Osteocyte (in vitro differentiated cells): ENCODE results near the gene C16orf78. TPM values are rescaled to one million over a fixed set of nuclear protein-coding genes. Genes with fewer than 3 reads are reported as not detected.

Experiments
- DNase-seq: peaks from one replicate; pipeline ENCODE4 v3.0.0; 2021; ENCODE audit warnings: mixed read lengths; ENCODE audit not compliant: unreplicated experiment; ENCODE audit errors: extremely low spot score
- H3K27ac Mint-ChIP-seq: one replicate; pipeline ENCODE4 v1.8.0; 2021; ENCODE audit warnings: mild to moderate bottlenecking, mixed read lengths; ENCODE audit not compliant: unreplicated experiment
- H3K27me3 Mint-ChIP-seq: one replicate; pipeline ENCODE4 v1.8.0; 2021; ENCODE audit warnings: mixed read lengths; ENCODE audit not compliant: unreplicated experiment
- H3K36me3 Mint-ChIP-seq: one replicate; pipeline ENCODE4 v1.8.0; 2021; ENCODE audit warnings: mixed read lengths; ENCODE audit not compliant: unreplicated experiment
- H3K4me1 Mint-ChIP-seq: one replicate; pipeline ENCODE4 v1.8.0; 2021; ENCODE audit warnings: mixed read lengths; ENCODE audit not compliant: unreplicated experiment
- H3K4me3 Mint-ChIP-seq: one replicate; pipeline ENCODE4 v1.8.0; 2021; ENCODE audit warnings: mild to moderate bottlenecking, moderate library complexity, mixed read lengths; ENCODE audit not compliant: unreplicated experiment
- H3K9me3 Mint-ChIP-seq: one replicate; pipeline ENCODE4 v1.8.0; 2021; ENCODE audit warnings: mixed read lengths; ENCODE audit not compliant: unreplicated experiment
- CTCF ChIP-seq: fragments of 200-600 bp; sonication (generic); IDR thresholded peaks from 2 replicates; pipeline ENCODE4 v1.5.0; 2021; ENCODE audit warnings: antibody characterized with exemption, mild to moderate bottlenecking, moderate library complexity
- long read RNA-seq: library from polyadenylated mRNA; unstranded; transcript quantifications from one replicate; pipeline ENCODE4 v2.0.0, GENCODE V29; 2021
- total RNA-seq: library from RNA; stranded (reverse); gene quantifications from 2 replicates; pipeline ENCODE4 v1.2.1, GENCODE V29; 2021

Gene C16orf78
- not detected in 2 replicates for total RNA-seq
- long read RNA-seq = 0 reads

- no peaks in the 10 kb centered on the region for H3K36me3 Mint-ChIP-seq
- H3K9me3 Mint-ChIP-seq = no peaks in the 10 kb centered on the region
- no peak for DNase-seq
- no peak for TF ChIP-seq CTCF
- H3K27me3 Mint-ChIP-seq = peaks cover 12% of the 10 kb centered on the region
- H3K27ac Mint-ChIP-seq = no peak within 1 kb of the TSS
- H3K4me1 Mint-ChIP-seq = no peaks in the 10 kb centered on the region
- H3K4me3 Mint-ChIP-seq = no peak within 1 kb of the TSS
Observed at GRCh38 chr16:49373504-49373903, at the start of gene C16orf78. C16orf78 (plus strand) TSS chr16:49373804; CDS start chr16:49373940, 136 bp downstream.

- Mint-ChIP-seq H3K36me3 (no peaks in the 10 kb centered on the region), H3K9me3 (peaks cover 6% of the 10 kb centered on the region), H3K4me1 (no peaks in the 10 kb centered on the region), H3K4me3 (no peak overlapping the region), H3K27ac (no peak overlapping the region), H3K27me3 (no peaks in the 10 kb centered on the region)
- no peak for TF ChIP-seq CTCF
- DNase-seq = no peak
Observed at GRCh38 chr16:49324703-49325102, 48.9 kb upstream of the C16orf78 start.

- Mint-ChIP-seq H3K27me3 (no peaks in the 10 kb centered on the region), H3K4me3 (no peak overlapping the region), H3K9me3 (no peaks in the 10 kb centered on the region), H3K27ac (no peak overlapping the region), H3K36me3 (no peaks in the 10 kb centered on the region), H3K4me1 (no peaks in the 10 kb centered on the region)
- no peak for DNase-seq
- TF ChIP-seq CTCF = no peak
Observed at GRCh38 chr16:49327466-49327865, 46.1 kb upstream of the C16orf78 start.

GRCh38 chr16:49328325-49328724, 45.3 kb upstream of the C16orf78 start:
- H3K27ac Mint-ChIP-seq = no peak overlapping the region
- no peaks in the 10 kb centered on the region for H3K9me3 Mint-ChIP-seq
- no peaks in the 10 kb centered on the region for H3K4me1 Mint-ChIP-seq
- H3K36me3 Mint-ChIP-seq = no peaks in the 10 kb centered on the region
- no peaks in the 10 kb centered on the region for H3K27me3 Mint-ChIP-seq
- no peak for DNase-seq
- H3K4me3 Mint-ChIP-seq = no peak overlapping the region
- no peak for TF ChIP-seq CTCF

GRCh38 chr16:49330562-49331201, 42.9 kb upstream of the C16orf78 start:
- no peaks in the 10 kb centered on the region for H3K27me3 Mint-ChIP-seq
- no peak for DNase-seq
- H3K27ac Mint-ChIP-seq = no peak overlapping the region
- no peak for TF ChIP-seq CTCF
- no peak overlapping the region for H3K4me3 Mint-ChIP-seq
- no peaks in the 10 kb centered on the region for H3K4me1 Mint-ChIP-seq
- H3K36me3 Mint-ChIP-seq = no peaks in the 10 kb centered on the region
- no peaks in the 10 kb centered on the region for H3K9me3 Mint-ChIP-seq
